ENCODE measurements around the gene ANKRD65. TPM values are rescaled to one million over a fixed set of nuclear protein-coding genes. Genes with fewer than 3 reads are reported as not detected.
"Not testable (repeated sequence)": the region's sequence is repeated elsewhere in the genome, so short reads cannot be mapped to it uniquely, and the experiment has no call there.

Gene ANKRD65
- total RNA-seq, 3 donors from 2014 or later, result 0.81 to 11.3 (median 1.9) TPM

- ATAC-seq, result no peak
- H3K36me3 ChIP-seq (ENCODE audit: low read depth), result peaks cover 45% of the 10 kb centered on the region
Measured at GRCh38 chr1:1387098-1388077, 33.7 kb downstream of the ANKRD65 start.

DNA sequence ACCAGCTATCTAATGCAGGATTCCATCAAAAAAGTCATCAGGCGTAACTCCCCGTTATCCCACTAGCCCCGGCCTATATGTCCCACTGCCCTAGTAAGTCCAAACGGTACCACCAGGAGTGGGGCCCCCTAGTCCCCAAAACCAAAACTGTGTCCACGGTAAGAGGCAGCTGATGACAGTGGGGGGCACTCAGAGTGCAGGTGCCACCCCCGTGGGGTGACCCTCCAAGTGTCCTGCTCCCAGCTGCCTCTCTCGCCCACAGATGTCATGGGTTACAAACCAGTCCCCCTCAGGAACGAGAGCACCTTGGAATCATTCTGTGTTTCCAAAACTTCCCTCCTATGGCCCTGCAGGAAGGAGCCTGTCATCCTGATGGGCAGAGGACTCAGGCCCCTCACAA is 35.1 kb downstream of the ANKRD65 start:
- Histone ChIP-seq H3K36me3 (ENCODE audit: low read depth) (peaks cover 34% of the 10 kb centered on the region), H3K4me3 (no peak overlapping the region), H3K4me1 (ENCODE audit: low read depth) (no peaks in the 10 kb centered on the region), H3K9me3 (no peaks in the 10 kb centered on the region)
- DNase-seq (no peak), ATAC-seq (no peak)
- intact Hi-C loops (cut with DNase I, micrococcal nuclease), result no loop called here
- TF ChIP-seq CTCF (IDR thresholded peaks at IDR 0.05), result no peak

More at GRCh38 chr1:1387098-1388077, 33.7 kb downstream of the ANKRD65 start:
- H3K4me3 ChIP-seq, result no peak overlapping the region
- H3K4me1 ChIP-seq (ENCODE audit: low read depth), result no peaks in the 10 kb centered on the region
- no peak for TF ChIP-seq CTCF (IDR thresholded peaks at IDR 0.05)
- no peaks in the 10 kb centered on the region for H3K9me3 ChIP-seq
- intact Hi-C loops (cut with DNase I, micrococcal nuclease), result no loop called here
- DNase-seq, result no peak

- peaks cover 33% of the 10 kb centered on the region for H3K36me3 ChIP-seq (ENCODE audit: low read depth)
- ATAC-seq; intact Hi-C loops (cut with DNase I, micrococcal nuclease); DNase-seq; H3K9me3 ChIP-seq; H3K4me3 ChIP-seq; H3K4me1 ChIP-seq (ENCODE audit: low read depth): not testable (repeated sequence)
Measured at GRCh38 chr1:1385339-1385738, 35.7 kb downstream of the ANKRD65 start.

DNA sequence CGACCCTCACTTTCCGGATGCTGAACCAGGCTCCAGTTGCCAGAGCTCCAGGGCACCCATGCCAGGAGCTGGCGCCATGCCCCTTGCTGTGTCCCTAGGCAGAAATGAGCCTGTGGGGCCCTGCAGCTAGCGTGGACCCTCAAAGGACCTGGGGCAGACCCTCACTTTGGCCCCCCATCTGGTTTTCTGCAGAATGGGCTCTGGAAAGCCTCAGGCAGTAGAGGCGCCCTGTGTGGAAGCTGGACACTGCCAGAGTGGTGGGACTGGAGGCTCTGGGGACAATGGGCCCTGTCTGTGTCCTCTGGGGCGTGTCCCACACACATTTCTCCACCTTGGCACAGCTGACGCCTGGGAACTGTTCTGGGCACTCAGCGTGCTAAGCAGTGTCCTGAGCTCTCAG is 39.8 kb downstream of the ANKRD65 start:
- TF ChIP-seq CTCF (IDR thresholded peaks at IDR 0.05), result no peak
- DNase-seq, result no peak
- Histone ChIP-seq H3K4me3 (no peak overlapping the region), H3K36me3 (ENCODE audit: low read depth) (peaks cover 6% of the 10 kb centered on the region), H3K9me3 (no peaks in the 10 kb centered on the region), H3K4me1 (ENCODE audit: low read depth) (no peaks in the 10 kb centered on the region)
- intact Hi-C loops (cut with DNase I, micrococcal nuclease), result no loop called here
- ATAC-seq, result no peak

GRCh38 chr1:1380860-1381259 is 40.2 kb downstream of the ANKRD65 start:
- TF ChIP-seq CTCF (IDR thresholded peaks at IDR 0.05), result no peak
- Histone ChIP-seq H3K4me3 (no peak overlapping the region), H3K4me1 (ENCODE audit: low read depth) (peaks cover 3% of the 10 kb centered on the region), H3K9me3 (no peaks in the 10 kb centered on the region), H3K36me3 (ENCODE audit: low read depth) (peaks cover 1% of the 10 kb centered on the region)
- peak in 1 of 3 donors; percentile 53 for DNase-seq
- intact Hi-C loops (cut with DNase I, micrococcal nuclease), result no loop called here
- ATAC-seq, result no peak

- no peak for TF ChIP-seq CTCF (IDR thresholded peaks at IDR 0.05)
- Histone ChIP-seq H3K4me1 (ENCODE audit: low read depth) (peaks cover 18% of the 10 kb centered on the region), H3K4me3 (no peak overlapping the region), H3K9me3 (no peaks in the 10 kb centered on the region), H3K36me3 (ENCODE audit: low read depth) (no peaks in the 10 kb centered on the region)
- ATAC-seq, result no peak
- no peak for DNase-seq
- intact Hi-C loops (cut with DNase I, micrococcal nuclease), result no loop called here
Measured at GRCh38 chr1:1377540-1378205, 43.4 kb downstream of the ANKRD65 start.
